Adipocyte (in vitro differentiated cells): Measurements from ENCODE around the gene TOGARAM1.

Source experiments
- DNase-seq: peaks from one replicate; pipeline ENCODE4 v3.0.0-alpha.2; 2015; ENCODE audit warnings: low read depth
- H3K27me3 ChIP-seq: replicated peaks from 2 replicates; pipeline ENCODE4 v1.7.0; 2013; ENCODE audit warnings: mild to moderate bottlenecking, low read length, moderate library complexity; ENCODE audit not compliant: control insufficient read depth, insufficient read depth
- H3K36me3 ChIP-seq: 2 replicates; pipeline ENCODE4 v1.7.0; 2013; ENCODE audit warnings: low read length, mild to moderate bottlenecking, moderate library complexity; ENCODE audit not compliant: control insufficient read depth, insufficient read depth, severe bottlenecking
- H3K4me1 ChIP-seq: 2 replicates; pipeline ENCODE4 v1.7.0; 2013; ENCODE audit warnings: mild to moderate bottlenecking, low read length, moderate library complexity; ENCODE audit not compliant: control insufficient read depth, insufficient read depth
- H3K4me3 ChIP-seq: 2 replicates; pipeline ENCODE4 v1.7.0; 2013; ENCODE audit warnings: mild to moderate bottlenecking, low read length, moderate library complexity
- H3K9ac ChIP-seq: 2 replicates; pipeline ENCODE4 v1.7.0; 2013; ENCODE audit warnings: mild to moderate bottlenecking, low read length, moderate library complexity
- H3K9me3 ChIP-seq: 2 replicates; pipeline ENCODE4 v1.7.0; 2013; ENCODE audit warnings: mild to moderate bottlenecking, low read length, moderate library complexity; ENCODE audit not compliant: control insufficient read depth

TOGARAM1 gene

GRCh38 chr14:44945264-44945663 lies 16.7 kb upstream of the TOGARAM1 start:
- Histone ChIP-seq H3K4me3 (peak overlapping the region; percentile 17), H3K9ac (no peak overlapping the region), H3K36me3 (peaks cover 12% of the 10 kb centered on the region)

GRCh38 chr14:44951051-44951450 lies 10.9 kb upstream of the TOGARAM1 start:
- no peaks in the 10 kb centered on the region for H3K27me3 ChIP-seq
- no peak for DNase-seq
- no peak overlapping the region for H3K4me3 ChIP-seq
- H3K9ac ChIP-seq = no peak overlapping the region
- H3K4me1 ChIP-seq = no peaks in the 10 kb centered on the region
- peaks cover 22% of the 10 kb centered on the region for H3K36me3 ChIP-seq
- no peaks in the 10 kb centered on the region for H3K9me3 ChIP-seq

More at GRCh38 chr14:44945264-44945663, 16.7 kb upstream of the TOGARAM1 start:
- Histone ChIP-seq H3K4me1 (peaks cover 14% of the 10 kb centered on the region), H3K9me3 (no peaks in the 10 kb centered on the region), H3K27me3 (no peaks in the 10 kb centered on the region)
- DNase-seq = peak; percentile 70

GRCh38 chr14:44952391-44953110 lies 9.4 kb upstream of the TOGARAM1 start:
- Histone ChIP-seq H3K4me3 (no peak overlapping the region), H3K9ac (no peak overlapping the region), H3K4me1 (no peaks in the 10 kb centered on the region), H3K9me3 (no peaks in the 10 kb centered on the region), H3K36me3 (peaks cover 19% of the 10 kb centered on the region), H3K27me3 (no peaks in the 10 kb centered on the region)
- DNase-seq = no peak

- no peak for DNase-seq
- Histone ChIP-seq H3K27me3 (no peaks in the 10 kb centered on the region), H3K36me3 (peaks cover 17% of the 10 kb centered on the region), H3K9ac (no peak overlapping the region), H3K4me1 (peaks cover 13% of the 10 kb centered on the region), H3K4me3 (no peak overlapping the region), H3K9me3 (no peaks in the 10 kb centered on the region)
Measured at GRCh38 chr14:44954750-44955149, 7.2 kb upstream of the TOGARAM1 start.

- Histone ChIP-seq H3K9ac (no peak overlapping the region), H3K4me1 (peaks cover 20% of the 10 kb centered on the region), H3K36me3 (peaks cover 13% of the 10 kb centered on the region), H3K4me3 (no peak overlapping the region), H3K9me3 (no peaks in the 10 kb centered on the region), H3K27me3 (no peaks in the 10 kb centered on the region)
- DNase-seq = no peak
Measured at GRCh38 chr14:44955528-44955927, 6.5 kb upstream of the TOGARAM1 start.

- DNase-seq = no peak
- H3K4me3 ChIP-seq = no peak overlapping the region
- H3K9me3 ChIP-seq = no peaks in the 10 kb centered on the region
Measured at GRCh38 chr14:44956866-44957265, 5.1 kb upstream of the TOGARAM1 start.

GRCh38 chr14:44959538-44959937 lies 2.5 kb upstream of the TOGARAM1 start:
- H3K4me1 ChIP-seq = peaks cover 30% of the 10 kb centered on the region
- H3K27me3 ChIP-seq = no peaks in the 10 kb centered on the region
- H3K36me3 ChIP-seq = no peaks in the 10 kb centered on the region
- H3K9me3 ChIP-seq = no peaks in the 10 kb centered on the region
- H3K9ac ChIP-seq = no peak overlapping the region
- no peak for DNase-seq
- H3K4me3 ChIP-seq = peak overlapping the region; percentile 95

More at GRCh38 chr14:44956866-44957265, 5.1 kb upstream of the TOGARAM1 start:
- H3K9ac ChIP-seq = no peak overlapping the region
- H3K4me1 ChIP-seq = peaks cover 21% of the 10 kb centered on the region
- peaks cover 7% of the 10 kb centered on the region for H3K36me3 ChIP-seq
- no peaks in the 10 kb centered on the region for H3K27me3 ChIP-seq

- peak overlapping the region; percentile 95 for H3K4me3 ChIP-seq
- peak; percentile 46 for DNase-seq
Measured at GRCh38 chr14:44960146-44960545, 1.8 kb upstream of the TOGARAM1 start.

GRCh38 chr14:44960646-44961045 lies 1.3 kb upstream of the TOGARAM1 start:
- peak; percentile 60 for DNase-seq
- Histone ChIP-seq H3K9ac (peak overlapping the region; percentile 94), H3K4me3 (peak overlapping the region; percentile 95), H3K36me3 (no peaks in the 10 kb centered on the region), H3K27me3 (no peaks in the 10 kb centered on the region), H3K4me1 (peaks cover 34% of the 10 kb centered on the region), H3K9me3 (no peaks in the 10 kb centered on the region)

More at GRCh38 chr14:44960146-44960545, 1.8 kb upstream of the TOGARAM1 start:
- Histone ChIP-seq H3K36me3 (no peaks in the 10 kb centered on the region), H3K9me3 (no peaks in the 10 kb centered on the region), H3K27me3 (no peaks in the 10 kb centered on the region), H3K4me1 (peaks cover 30% of the 10 kb centered on the region), H3K9ac (peak overlapping the region; percentile 94)

GRCh38 chr14:44961151-44961553 lies 838 bp upstream of the TOGARAM1 start:
- DNase-seq = peak; percentile 88
- Histone ChIP-seq H3K4me1 (peaks cover 34% of the 10 kb centered on the region), H3K4me3 (peak overlapping the region; percentile 95), H3K9me3 (no peaks in the 10 kb centered on the region), H3K36me3 (no peaks in the 10 kb centered on the region), H3K27me3 (no peaks in the 10 kb centered on the region), H3K9ac (peak overlapping the region; percentile 94)

GRCh38 chr14:44962334-44963043 lies 499 bp downstream of the TOGARAM1 start:
- DNase-seq = peak; percentile 73
- peaks cover 44% of the 10 kb centered on the region for H3K4me1 ChIP-seq
- H3K9me3 ChIP-seq = no peaks in the 10 kb centered on the region
- H3K9ac ChIP-seq = peak overlapping the region; percentile 90
- no peaks in the 10 kb centered on the region for H3K36me3 ChIP-seq
- peak overlapping the region; percentile 95 for H3K4me3 ChIP-seq
- no peaks in the 10 kb centered on the region for H3K27me3 ChIP-seq
